GM12874 (cell line): Measurements from ENCODE around the gene PPIG.

Source experiments
- CTCF ChIP-seq: IDR thresholded peaks from 2 replicates; pipeline ENCODE4 v1.5.1; 2011; ENCODE audit warnings: low read depth, mild to moderate bottlenecking, control low read depth, low read length, moderate library complexity; ENCODE audit not compliant: insufficient read depth

Gene PPIG

DNA sequence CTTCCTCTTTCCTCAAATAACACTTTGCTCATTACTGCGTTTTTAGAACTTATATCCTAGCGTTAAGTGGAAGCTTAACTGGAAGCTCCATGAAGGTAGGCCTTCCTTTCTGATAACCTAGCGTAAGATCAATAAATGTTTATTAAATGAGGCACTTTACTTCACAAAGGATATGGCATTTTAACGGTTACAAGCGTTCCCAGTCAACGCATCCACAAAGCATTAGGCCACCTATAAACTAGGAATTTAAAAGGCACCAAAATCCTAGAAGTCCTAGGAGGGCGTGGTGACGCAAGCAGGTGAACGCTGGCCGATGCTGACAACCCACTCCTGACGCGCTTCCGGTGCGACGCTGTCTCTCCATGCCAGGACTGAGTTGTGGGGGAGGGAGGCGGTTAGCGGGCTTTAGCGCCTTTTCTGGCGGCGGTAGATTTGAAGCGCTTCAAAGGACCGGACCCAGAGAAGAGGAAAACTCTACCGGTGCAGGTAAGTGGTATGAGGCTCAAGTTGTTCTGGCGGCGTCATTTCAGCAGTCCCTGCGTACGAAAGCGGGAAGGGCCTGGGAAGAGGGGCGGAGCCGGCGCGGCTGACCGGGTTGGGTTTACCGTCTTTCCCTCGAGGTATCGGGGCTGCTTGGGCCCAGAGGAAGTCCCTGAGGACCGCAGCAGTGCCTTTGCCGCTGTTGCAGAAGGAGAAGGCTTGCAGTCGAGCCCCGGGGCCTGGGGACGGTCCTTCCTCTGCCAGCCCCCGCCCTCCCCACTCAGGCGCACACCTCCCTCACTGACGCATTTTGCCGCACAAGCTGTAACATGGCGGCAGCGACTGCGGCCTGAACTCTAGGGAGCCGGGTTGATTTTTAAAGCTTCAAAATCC is at the start of gene PPIG:
PPIG (plus strand) TSS at position 347 of the 873 bp plus-strand sequence. CDS start 19,691 bp downstream, outside the sequence.
- no peak for TF ChIP-seq CTCF

DNA sequence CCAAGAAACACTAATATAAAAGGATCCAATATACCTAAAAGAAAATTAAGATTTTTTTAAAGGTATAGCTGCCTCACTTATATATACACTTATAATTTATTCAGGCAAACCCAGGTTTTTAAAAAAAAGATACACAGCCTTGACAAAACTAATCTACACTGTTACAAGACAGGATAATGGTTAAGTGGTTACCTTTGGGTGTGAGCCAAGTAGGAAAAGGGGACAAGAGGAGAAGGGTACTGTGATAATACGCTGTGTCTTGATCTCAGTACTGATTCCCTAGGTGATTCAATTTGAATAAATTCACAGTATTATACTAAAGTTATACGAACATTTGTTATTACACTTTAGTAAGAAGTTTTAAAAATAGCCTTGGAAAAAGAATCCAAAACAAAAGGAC is 44.0 kb upstream of the PPIG start:
- no peak for TF ChIP-seq CTCF

DNA sequence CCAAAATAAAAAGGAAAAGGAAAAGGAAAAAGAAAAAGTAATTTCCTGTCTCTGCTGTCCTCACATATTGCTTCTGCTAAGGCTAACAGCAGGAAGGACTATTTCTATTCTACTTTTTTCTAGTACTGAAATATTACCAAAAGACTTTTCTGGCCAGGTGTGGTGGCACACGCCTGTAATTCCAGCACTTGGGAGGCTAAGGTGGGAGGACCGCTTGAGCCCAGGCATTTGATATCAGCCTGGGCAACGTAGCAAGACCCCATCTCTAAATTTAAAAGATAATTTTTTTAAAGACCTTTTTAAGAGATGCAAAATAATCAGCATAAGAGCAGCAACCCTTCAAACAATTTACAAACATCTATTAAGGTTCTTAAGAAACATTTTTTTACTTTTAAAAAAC is 41.7 kb upstream of the PPIG start:
- no peak for TF ChIP-seq CTCF

DNA sequence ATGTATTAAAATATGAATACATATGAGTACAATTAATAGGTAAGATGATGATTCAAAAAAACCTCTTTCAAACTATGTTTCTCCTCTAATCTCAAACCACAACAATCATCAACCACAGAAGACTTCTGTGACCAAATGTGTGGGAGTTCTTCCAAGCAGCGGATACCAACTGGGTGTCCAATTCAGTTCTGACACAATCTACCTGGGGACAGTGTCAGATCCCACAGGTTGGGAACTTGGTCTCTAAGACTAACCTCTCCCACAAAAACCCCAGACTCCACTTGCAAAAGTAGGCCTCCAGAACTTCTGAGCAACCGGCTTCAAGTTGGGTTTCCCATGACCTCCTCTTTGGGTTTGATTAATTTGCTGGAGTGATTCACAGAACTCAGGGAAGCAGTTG is 37.4 kb upstream of the PPIG start:
- TF ChIP-seq CTCF: no peak

DNA sequence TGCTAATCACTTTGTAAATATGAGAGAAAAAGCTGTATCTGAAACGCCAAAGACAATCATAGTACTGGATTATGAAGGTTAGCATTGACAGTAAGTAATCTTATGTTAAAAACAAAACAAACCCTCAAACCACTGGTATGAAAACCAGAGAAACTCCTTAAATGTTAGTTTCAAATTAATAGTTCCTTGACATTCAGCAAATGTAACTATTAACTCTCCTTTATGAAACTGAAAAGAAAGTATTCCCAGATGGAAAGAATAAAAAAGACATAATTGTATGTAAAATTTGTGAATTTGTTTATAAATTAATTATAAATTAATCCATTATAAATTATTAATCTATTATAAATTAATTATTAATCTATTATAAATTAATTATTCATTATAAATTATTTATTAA is 22.8 kb upstream of the PPIG start:
- TF ChIP-seq CTCF: no peak

- no peak for TF ChIP-seq CTCF
Observed at GRCh38 chr2:169562519-169562918, 21.6 kb upstream of the PPIG start.

GRCh38 chr2:169565686-169566085 is 18.5 kb upstream of the PPIG start:
- no peak for TF ChIP-seq CTCF
